LNCaP clone FGC (cell line): ENCODE data around the gene TTC7B.

Source experiments
- DNase-seq: peaks from one replicate; pipeline ENCODE4 v3.0.0-alpha.2; 2011; ENCODE audit warnings: low read depth
- H3K4me3 ChIP-seq: 2 replicates; pipeline ENCODE4 v1.5.1; 2011; ENCODE audit warnings: mild to moderate bottlenecking, low read depth, low read length, control low read depth
- CTCF ChIP-seq: IDR thresholded peaks from 2 replicates; pipeline ENCODE4 v1.5.1; 2012; ENCODE audit warnings: mild to moderate bottlenecking; ENCODE audit not compliant: control insufficient read depth, insufficient read depth; ENCODE audit errors: extremely low read depth

TTC7B gene

GRCh38 chr14:90784621-90785270 is 31.5 kb downstream of the TTC7B start:
- no peak for DNase-seq
- no peak overlapping the region for H3K4me3 ChIP-seq
- no peak for TF ChIP-seq CTCF

- TF ChIP-seq CTCF, result no peak
- DNase-seq, result no peak
- H3K4me3 ChIP-seq, result no peak overlapping the region
Observed at GRCh38 chr14:90783344-90783743, 32.9 kb downstream of the TTC7B start.

- DNase-seq, result no peak
- H3K4me3 ChIP-seq, result no peak overlapping the region
- no peak for TF ChIP-seq CTCF
Observed at GRCh38 chr14:90782892-90783291, 33.3 kb downstream of the TTC7B start.

- no peak for TF ChIP-seq CTCF
- no peak for DNase-seq
- no peak overlapping the region for H3K4me3 ChIP-seq
Observed at GRCh38 chr14:90781876-90782275, 34.4 kb downstream of the TTC7B start.

- DNase-seq, result no peak
- H3K4me3 ChIP-seq, result no peak overlapping the region
- TF ChIP-seq CTCF, result no peak
Observed at GRCh38 chr14:90781344-90781761, 34.9 kb downstream of the TTC7B start.

GRCh38 chr14:90780519-90780918 is 35.7 kb downstream of the TTC7B start:
- no peak for DNase-seq
- H3K4me3 ChIP-seq, result no peak overlapping the region
- TF ChIP-seq CTCF, result no peak

GRCh38 chr14:90778571-90779255 is 37.5 kb downstream of the TTC7B start:
- H3K4me3 ChIP-seq, result no peak overlapping the region
- no peak for DNase-seq
- no peak for TF ChIP-seq CTCF
